A673 (cell line): Measurements from ENCODE around the gene ABHD17B.

Source experiments
- CTCF ChIP-seq: fragments of 300-800, 200-600 bp; sonication (generic); conservative IDR thresholded peaks from 2 replicates; pipeline ENCODE4 v1.5.1; 2017; ENCODE audit warnings: low read depth, mild to moderate bottlenecking, antibody characterized with exemption, low read length, moderate library complexity, mixed read lengths
- EZH2 ChIP-seq: fragments of 200-600 bp; sonication (generic); IDR thresholded peaks from 2 replicates; pipeline ENCODE4 v1.6.1; 2017; ENCODE audit warnings: borderline replicate concordance, low read depth, mild to moderate bottlenecking, mixed read lengths, antibody characterized with exemption, low read length; ENCODE audit not compliant: poor library complexity, severe bottlenecking

- TF ChIP-seq EZH2 (no peak), CTCF (no peak)
Observed at GRCh38 chr9:71886541-71886940, 24.5 kb downstream of the ABHD17B start.
